H1 (cell line): Measurements from ENCODE around the gene SAMD14. TPM values are rescaled to one million over a fixed set of nuclear protein-coding genes. Genes with fewer than 3 reads are reported as not detected.

Experiments
- CTBP2 ChIP-seq: IDR thresholded peaks from 2 replicates; pipeline ENCODE4 v1.7.0; 2011; ENCODE audit warnings: borderline replicate concordance, mild to moderate bottlenecking, moderate library complexity, mixed read lengths, low read length; ENCODE audit not compliant: insufficient read depth, insufficient read length
- RAD21 ChIP-seq, 2 experiments: IDR thresholded peaks in 1 of 2; conservative IDR thresholded peaks in 1 of 2; 2 replicates each; pipeline ENCODE4 v1.6.1; 2011; ENCODE audit warnings: low read depth in 2 of 2, low read length in 2 of 2, improper control_type of control experiment in 1 of 2, inconsistent platforms in 1 of 2, mild to moderate bottlenecking in 1 of 2, moderate library complexity in 1 of 2
- SUZ12 ChIP-seq: fragments of 200-600 bp; sonication (generic); IDR thresholded peaks from 2 replicates; pipeline ENCODE4 v1.6.1; 2012; ENCODE audit warnings: mild to moderate bottlenecking, inconsistent platforms, low read length, moderate library complexity, mixed read lengths
- ZNF274 ChIP-seq: IDR thresholded peaks from 2 replicates; pipeline ENCODE4 v1.7.0; 2012; ENCODE audit warnings: low read length, borderline replicate concordance; ENCODE audit errors: extremely low read depth
- polyA plus RNA-seq, 7 experiments: library from polyadenylated mRNA; depleted of rRNA in 3 of 7; stranded (reverse) in 5 of 7; unstranded in 2 of 7; fragments of >200 nt in 5 of 7; fragments of 200-250 nt in 2 of 7; gene quantifications; 1 replicate in 5 of 7; 2 replicates in 1 of 7; 4 replicates in 1 of 7; pipeline versions ENCODE4 v1.2.1 to v1.2.3, GENCODE V29; 2011 to 2013; ENCODE audit warnings: missing spikeins in 2 of 7, mixed read lengths in 2 of 7
- total RNA-seq: library from RNA; stranded (reverse); fragmentation: NEBNext Ultra II Directional; extraction: Animal tissue kit (Norgen Biotek cat#: 25700); gene quantifications from 2 replicates; pipeline ENCODE4 v1.2.1, GENCODE V29; 2021
- TF ChIP-seq, protein P1 (sequence below): IDR thresholded peaks from 2 replicates; pipeline ENCODE4 v1.6.1; 2012; ENCODE audit warnings: inconsistent platforms
- TF ChIP-seq, protein P2 (sequence below): IDR thresholded peaks from 2 replicates; pipeline ENCODE4 v1.6.1; 2011; ENCODE audit warnings: low read length, improper control_type of control experiment
- TF ChIP-seq, protein P3 (sequence below), 3 experiments: IDR thresholded peaks; 1 replicate in 2 of 3; 2 replicates in 1 of 3; pipeline versions ENCODE4 v1.5.1 to v1.6.1; 2011; ENCODE audit warnings: low read length in 3 of 3, mild to moderate bottlenecking in 3 of 3, inconsistent platforms in 2 of 3, low read depth in 1 of 3, moderate library complexity in 1 of 3; ENCODE audit not compliant: insufficient read depth in 1 of 3; ENCODE audit errors: control extremely low read depth in 1 of 3

Gene SAMD14
- total and polyA plus RNA-seq, 2 of the 8 experiments (the other 6 are each of a cell fraction or from before 2014, with no cell fraction given), result 5.7 to 5.8 TPM

DNA sequence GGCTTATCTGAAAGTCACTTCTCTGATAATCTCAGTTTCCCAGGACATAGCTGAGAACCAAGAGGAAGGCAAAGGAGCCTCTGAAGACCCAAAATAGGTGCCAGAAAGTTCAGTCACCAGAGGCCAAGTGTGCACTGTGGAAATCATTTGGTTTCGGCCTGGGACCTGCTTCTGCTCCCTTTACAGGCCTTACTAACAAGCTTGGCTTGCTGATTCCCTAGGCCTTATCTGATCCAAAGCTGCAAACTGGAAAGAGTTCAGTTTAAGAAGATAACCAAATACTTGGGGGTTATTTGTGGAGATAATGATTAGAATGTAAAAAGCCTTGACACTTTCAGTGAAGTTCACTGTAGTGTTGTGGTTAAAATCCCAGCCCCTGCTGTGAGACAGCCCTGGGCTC, 57.0 kb downstream of the SAMD14 start (continued):
- TF ChIP-seq, protein P1, sequence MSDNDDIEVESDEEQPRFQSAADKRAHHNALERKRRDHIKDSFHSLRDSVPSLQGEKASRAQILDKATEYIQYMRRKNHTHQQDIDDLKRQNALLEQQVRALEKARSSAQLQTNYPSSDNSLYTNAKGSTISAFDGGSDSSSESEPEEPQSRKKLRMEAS, result no peak
- TF ChIP-seq, protein P2, sequence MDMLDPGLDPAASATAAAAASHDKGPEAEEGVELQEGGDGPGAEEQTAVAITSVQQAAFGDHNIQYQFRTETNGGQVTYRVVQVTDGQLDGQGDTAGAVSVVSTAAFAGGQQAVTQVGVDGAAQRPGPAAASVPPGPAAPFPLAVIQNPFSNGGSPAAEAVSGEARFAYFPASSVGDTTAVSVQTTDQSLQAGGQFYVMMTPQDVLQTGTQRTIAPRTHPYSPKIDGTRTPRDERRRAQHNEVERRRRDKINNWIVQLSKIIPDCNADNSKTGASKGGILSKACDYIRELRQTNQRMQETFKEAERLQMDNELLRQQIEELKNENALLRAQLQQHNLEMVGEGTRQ, result no peak
- TF ChIP-seq, protein P3, sequence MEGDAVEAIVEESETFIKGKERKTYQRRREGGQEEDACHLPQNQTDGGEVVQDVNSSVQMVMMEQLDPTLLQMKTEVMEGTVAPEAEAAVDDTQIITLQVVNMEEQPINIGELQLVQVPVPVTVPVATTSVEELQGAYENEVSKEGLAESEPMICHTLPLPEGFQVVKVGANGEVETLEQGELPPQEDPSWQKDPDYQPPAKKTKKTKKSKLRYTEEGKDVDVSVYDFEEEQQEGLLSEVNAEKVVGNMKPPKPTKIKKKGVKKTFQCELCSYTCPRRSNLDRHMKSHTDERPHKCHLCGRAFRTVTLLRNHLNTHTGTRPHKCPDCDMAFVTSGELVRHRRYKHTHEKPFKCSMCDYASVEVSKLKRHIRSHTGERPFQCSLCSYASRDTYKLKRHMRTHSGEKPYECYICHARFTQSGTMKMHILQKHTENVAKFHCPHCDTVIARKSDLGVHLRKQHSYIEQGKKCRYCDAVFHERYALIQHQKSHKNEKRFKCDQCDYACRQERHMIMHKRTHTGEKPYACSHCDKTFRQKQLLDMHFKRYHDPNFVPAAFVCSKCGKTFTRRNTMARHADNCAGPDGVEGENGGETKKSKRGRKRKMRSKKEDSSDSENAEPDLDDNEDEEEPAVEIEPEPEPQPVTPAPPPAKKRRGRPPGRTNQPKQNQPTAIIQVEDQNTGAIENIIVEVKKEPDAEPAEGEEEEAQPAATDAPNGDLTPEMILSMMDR (IDR thresholded peaks at IDR 0.05; ENCODE audit: control extremely low read depth in 1 of 3, insufficient read depth in 1 of 3, low read depth in 1 of 3, low read length in 3 of 3), result no peak
- TF ChIP-seq SUZ12 (no peak), ZNF274 (no peak), CTBP2 (no peak), RAD21 (IDR thresholded peaks at IDR 0.05 in 1 of 2, conservative IDR thresholded peaks at IDR 0.05 in 1 of 2; ENCODE audit: low read depth in 2 of 2, low read length in 2 of 2) (no peak)
- TF ChIP-seq, all 59 proteins: peak for 0
